ENCODE data around the gene IL20RB. TPM values are rescaled to one million over a fixed set of nuclear protein-coding genes. Genes with fewer than 3 reads are reported as not detected.
"Not testable (repeated sequence)": the region's sequence is repeated elsewhere in the genome, so short reads cannot be mapped to it uniquely, and the experiment has no call there.

The IL20RB gene
- total RNA-seq, 2 donors from 2014 or later, result 0.52 TPM; not detected in 1

DNA sequence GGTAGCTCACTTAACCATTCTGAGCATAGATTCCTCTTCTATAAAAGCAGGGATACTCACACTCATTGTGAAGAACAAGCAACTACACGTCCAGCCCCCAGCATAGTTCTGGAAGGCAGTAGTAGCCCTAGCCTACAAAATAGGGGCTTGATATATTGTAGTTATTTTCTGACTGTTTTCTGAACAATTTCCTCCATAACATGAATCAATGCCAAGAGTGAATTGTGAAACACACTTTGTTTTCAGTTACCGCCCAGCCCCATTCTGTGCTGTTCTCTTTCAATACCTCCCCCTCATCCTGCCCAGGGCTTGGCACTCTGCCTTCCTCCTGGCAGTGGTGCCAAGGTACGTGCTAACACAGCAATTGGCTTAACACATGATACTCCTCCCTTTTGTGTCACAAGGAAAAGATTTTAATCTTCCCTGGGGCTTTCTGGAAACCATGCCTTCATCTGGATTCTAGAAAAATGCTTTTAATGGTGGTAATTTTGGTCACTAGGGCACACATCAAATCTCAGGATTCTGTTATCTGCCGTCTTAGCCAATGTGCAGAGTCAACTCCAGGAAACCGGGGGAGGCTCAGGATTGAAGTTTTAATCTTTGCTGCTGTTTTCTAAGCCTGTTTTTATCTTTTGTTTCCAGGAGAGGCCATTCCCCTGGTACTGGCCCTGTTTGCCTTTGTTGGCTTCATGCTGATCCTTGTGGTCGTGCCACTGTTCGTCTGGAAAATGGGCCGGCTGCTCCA, 37.2 kb downstream of the IL20RB start:
- H3K4me1 ChIP-seq, result peaks cover 19% of the 10 kb centered on the region
- ATAC-seq, result peak; percentile 99
- no peak overlapping the region for H3K4me3 ChIP-seq
- peak overlapping the region; percentile 46 to 85 (median 80) for H3K27ac ChIP-seq
- intact Hi-C loops (cut with DNase I), result no loop called here
- 15 to 24% methylated on average over 8 of the region's 8 CpGs for WGBS, 2 donors
- TF ChIP-seq, protein P1, sequence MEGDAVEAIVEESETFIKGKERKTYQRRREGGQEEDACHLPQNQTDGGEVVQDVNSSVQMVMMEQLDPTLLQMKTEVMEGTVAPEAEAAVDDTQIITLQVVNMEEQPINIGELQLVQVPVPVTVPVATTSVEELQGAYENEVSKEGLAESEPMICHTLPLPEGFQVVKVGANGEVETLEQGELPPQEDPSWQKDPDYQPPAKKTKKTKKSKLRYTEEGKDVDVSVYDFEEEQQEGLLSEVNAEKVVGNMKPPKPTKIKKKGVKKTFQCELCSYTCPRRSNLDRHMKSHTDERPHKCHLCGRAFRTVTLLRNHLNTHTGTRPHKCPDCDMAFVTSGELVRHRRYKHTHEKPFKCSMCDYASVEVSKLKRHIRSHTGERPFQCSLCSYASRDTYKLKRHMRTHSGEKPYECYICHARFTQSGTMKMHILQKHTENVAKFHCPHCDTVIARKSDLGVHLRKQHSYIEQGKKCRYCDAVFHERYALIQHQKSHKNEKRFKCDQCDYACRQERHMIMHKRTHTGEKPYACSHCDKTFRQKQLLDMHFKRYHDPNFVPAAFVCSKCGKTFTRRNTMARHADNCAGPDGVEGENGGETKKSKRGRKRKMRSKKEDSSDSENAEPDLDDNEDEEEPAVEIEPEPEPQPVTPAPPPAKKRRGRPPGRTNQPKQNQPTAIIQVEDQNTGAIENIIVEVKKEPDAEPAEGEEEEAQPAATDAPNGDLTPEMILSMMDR (IDR thresholded peaks at IDR 0.05), result no peak
- TF ChIP-seq POLR2A (IDR thresholded peaks at IDR 0.05), result no peak
- no peaks in the 10 kb centered on the region for H3K9me3 ChIP-seq
- peak; percentile 89 to 93 (median 92) for DNase-seq
- H3K27me3 ChIP-seq, result no peaks in the 10 kb centered on the region
- no peaks in the 10 kb centered on the region for H3K36me3 ChIP-seq (replicated peaks in 1 of 2; ENCODE audit: insufficient read depth in 1 of 2, low read depth in 2 of 2)

DNA sequence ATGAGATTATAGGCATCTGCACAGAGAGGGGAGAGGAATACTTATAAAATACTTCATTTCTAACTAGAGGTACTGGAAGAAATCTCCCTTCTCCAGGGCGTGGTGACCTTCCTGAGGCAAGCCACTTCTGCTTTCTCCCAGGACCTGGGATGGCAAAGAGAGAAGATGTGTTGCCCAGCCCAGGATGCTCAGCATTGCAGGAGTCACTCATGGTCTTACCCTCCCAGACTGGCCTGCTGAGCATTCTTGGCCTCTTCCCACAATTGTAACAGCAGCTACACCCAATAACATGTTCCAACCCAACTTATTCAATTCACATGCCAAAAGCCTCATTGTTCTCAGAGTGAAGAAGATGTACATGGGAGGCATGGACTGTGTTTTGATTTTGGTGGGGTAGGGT, 37.9 kb downstream of the IL20RB start:
- intact Hi-C loops (cut with DNase I), result no loop called here
- Histone ChIP-seq H3K9me3 (no peaks in the 10 kb centered on the region), H3K36me3 (replicated peaks in 1 of 2; ENCODE audit: insufficient read depth in 1 of 2, low read depth in 2 of 2) (no peaks in the 10 kb centered on the region), H3K4me3 (no peak overlapping the region), H3K4me1 (peaks cover 19% of the 10 kb centered on the region), H3K27me3 (no peaks in the 10 kb centered on the region), H3K27ac (peak overlapping the region; percentile 46 to 85 (median 80))
- WGBS, 2 donors, result 80% methylated on average over 1 of the region's 1 CpG; no CpG with 5 or more reads in 1 of the 2 donors
- ATAC-seq, result no peak
- DNase-seq, result no peak
- TF ChIP-seq, protein P1 (IDR thresholded peaks at IDR 0.05), result no peak
- no peak for TF ChIP-seq POLR2A (IDR thresholded peaks at IDR 0.05)

DNA sequence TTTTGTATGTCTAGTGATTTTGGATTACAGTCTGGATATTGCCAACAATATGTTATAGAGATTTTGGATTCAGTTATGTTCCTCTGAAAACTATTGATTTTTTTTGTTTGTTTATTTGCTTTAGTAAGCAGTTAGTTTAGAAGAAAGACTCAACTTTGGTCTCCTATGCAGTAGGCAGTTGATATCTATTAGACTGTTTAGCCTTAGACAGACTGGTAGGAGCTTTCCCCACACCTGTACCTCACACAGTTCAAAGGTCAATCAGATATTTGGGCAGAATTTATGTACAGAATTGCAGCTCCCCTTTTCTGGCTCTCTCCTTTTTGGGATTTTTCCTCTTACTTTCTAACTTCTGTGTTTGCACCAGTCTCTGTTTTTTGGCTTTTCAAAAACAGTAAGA, 42.3 kb downstream of the IL20RB start:
- H3K4me3 ChIP-seq, result no peak overlapping the region
- intact Hi-C loops (cut with DNase I), result no loop called here
- TF ChIP-seq POLR2A (IDR thresholded peaks at IDR 0.05), result no peak
- TF ChIP-seq, protein P1 (IDR thresholded peaks at IDR 0.05), result no peak
- H3K4me1 ChIP-seq, result peaks cover 11% of the 10 kb centered on the region
- no peak for ATAC-seq
- H3K27me3 ChIP-seq, result no peaks in the 10 kb centered on the region
- H3K36me3 ChIP-seq (replicated peaks in 1 of 2; ENCODE audit: insufficient read depth in 1 of 2, low read depth in 2 of 2), result no peaks in the 10 kb centered on the region
- DNase-seq, result no peak
- H3K9me3 ChIP-seq, result no peaks in the 10 kb centered on the region
- no peak overlapping the region for H3K27ac ChIP-seq

DNA sequence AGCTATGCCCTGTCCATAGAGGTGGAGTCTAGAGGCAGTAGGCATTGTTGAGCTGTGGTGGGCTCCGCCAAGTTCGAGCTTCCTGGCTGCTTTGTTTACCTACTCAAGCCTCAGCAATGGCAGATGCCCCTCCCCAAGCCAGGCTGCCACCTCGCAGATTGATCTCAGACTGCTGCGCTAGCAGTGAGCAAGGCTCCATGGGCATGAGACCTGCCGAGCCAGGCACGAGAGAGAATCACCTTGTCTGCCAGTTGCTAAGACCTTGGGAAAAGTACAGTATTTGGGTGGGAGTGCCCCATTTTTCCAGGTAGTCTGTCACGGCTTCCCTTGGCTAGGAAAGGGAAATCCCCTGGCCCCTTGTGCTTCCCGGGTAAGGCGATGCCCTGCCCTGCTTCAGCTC, 49.6 kb downstream of the IL20RB start:
- H3K9me3 ChIP-seq; H3K4me3 ChIP-seq; DNase-seq; H3K27me3 ChIP-seq; H3K27ac ChIP-seq; H3K36me3 ChIP-seq (replicated peaks in 1 of 2; ENCODE audit: insufficient read depth in 1 of 2, low read depth in 2 of 2); ATAC-seq; H3K4me1 ChIP-seq; intact Hi-C loops (cut with DNase I): not testable (repeated sequence)
- 85 to 100% methylated on average over 1 to 9 of the region's 9 CpGs for WGBS, 2 donors

DNA sequence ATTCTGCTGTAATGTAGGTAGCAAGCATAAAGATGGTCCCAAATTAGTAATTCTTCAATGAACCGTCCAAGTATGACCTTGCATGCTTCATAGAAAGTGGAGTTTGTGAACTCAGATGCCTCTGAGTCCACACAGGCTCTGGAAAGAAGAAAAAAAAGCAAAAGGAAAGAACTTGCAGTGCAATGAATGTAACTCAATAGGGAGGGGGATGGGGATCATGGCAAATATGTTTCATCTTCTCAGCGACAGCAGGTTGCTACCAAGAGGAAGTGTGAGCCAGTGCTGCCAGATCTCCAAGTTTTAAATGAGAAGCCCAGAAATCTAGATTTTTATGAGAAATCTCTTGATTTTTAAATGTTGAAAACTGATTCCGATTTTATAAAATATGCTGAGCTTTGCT, 50.3 kb downstream of the IL20RB start:
- Histone ChIP-seq H3K27ac (no peak overlapping the region), H3K36me3 (replicated peaks in 1 of 2; ENCODE audit: insufficient read depth in 1 of 2, low read depth in 2 of 2) (no peaks in the 10 kb centered on the region), H3K4me1 (no peaks in the 10 kb centered on the region), H3K4me3 (no peak overlapping the region), H3K27me3 (no peaks in the 10 kb centered on the region), H3K9me3 (no peaks in the 10 kb centered on the region)
- no peak for TF ChIP-seq POLR2A (IDR thresholded peaks at IDR 0.05)
- TF ChIP-seq, protein P1 (IDR thresholded peaks at IDR 0.05), result no peak
- 60% methylated on average over 3 of the region's 3 CpGs for WGBS, 2 donors
- DNase-seq, result no peak
- intact Hi-C loops (cut with DNase I), result no loop called here
- no peak for ATAC-seq
